NK-92 (cell line): ENCODE data around the gene FN1.
"Not testable (repeated sequence)": the region's sequence is repeated elsewhere in the genome, so short reads cannot be mapped to it uniquely, and the experiment has no call there.

Experiments
- DNase-seq: peaks from one replicate; lab custom pipeline; 2025; ENCODE audit not compliant: unreplicated experiment; lab: John Stamatoyannopoulos, UW

FN1 gene

GRCh38 chr2:215354771-215355695, 80.8 kb downstream of the FN1 start:
- no peak for DNase-seq

GRCh38 chr2:215352602-215353001, 83.3 kb downstream of the FN1 start:
- no peak for DNase-seq

- no peak for DNase-seq
These were observed 88.0 kb downstream of the FN1 start for GRCh38 chr2:215347878-215348277.

- no peak for DNase-seq
These were observed 96.8 kb downstream of the FN1 start for GRCh38 chr2:215338883-215339679.

GRCh38 chr2:215332872-215333595, 102.8 kb downstream of the FN1 start:
- no peak for DNase-seq

- no peak for DNase-seq
These were observed 107.8 kb downstream of the FN1 start for GRCh38 chr2:215328066-215328465.

GRCh38 chr2:215324811-215325210, 111.1 kb downstream of the FN1 start:
- DNase-seq: no peak

- DNase-seq: no peak
These were observed 115.2 kb downstream of the FN1 start for GRCh38 chr2:215320679-215321078.

- no peak for DNase-seq
These were observed 115.8 kb downstream of the FN1 start for GRCh38 chr2:215320102-215320501.

GRCh38 chr2:215319500-215319899, 116.4 kb downstream of the FN1 start:
- DNase-seq: no peak

GRCh38 chr2:215316336-215316735, 119.5 kb downstream of the FN1 start:
- DNase-seq: no peak

- DNase-seq: no peak
These were observed 120.6 kb downstream of the FN1 start for GRCh38 chr2:215315301-215315700.

- DNase-seq: no peak
These were observed 121.0 kb downstream of the FN1 start for GRCh38 chr2:215314896-215315295.

GRCh38 chr2:215313255-215313613, 122.6 kb downstream of the FN1 start:
- no peak for DNase-seq

- peak; percentile 47 for DNase-seq
These were observed 124.1 kb downstream of the FN1 start, which contains the start of gene ATIC for GRCh38 chr2:215311625-215312396. ATIC (plus strand) TSS chr2:215312059; CDS start chr2:215312143, 84 bp downstream.

- DNase-seq: not testable (repeated sequence)
These were observed 124.6 kb downstream of the FN1 start for GRCh38 chr2:215311259-215311624.
